ENCODE results near the gene MAPK8IP3. TPM values are rescaled to one million over a fixed set of nuclear protein-coding genes. Genes with fewer than 3 reads are reported as not detected.

MAPK8IP3 gene
- total RNA-seq, 1 donor from 2014 or later = 77.3 TPM

- Histone ChIP-seq H3K36me3 (peaks cover 93% of the 10 kb centered on the region), H3K9me3 (no peaks in the 10 kb centered on the region), H3K4me1 (no peaks in the 10 kb centered on the region), H3K27me3 (no peaks in the 10 kb centered on the region), H3K4me3 (no peak overlapping the region), H3K27ac (no peak overlapping the region)
- TF ChIP-seq CTCF (IDR thresholded peaks at IDR 0.05) = no peak
- intact Hi-C loops (cut with DNase I) = no loop called here
- DNase-seq (no peak), ATAC-seq (no peak)
Measured at GRCh38 chr16:1662543-1662942, 43.5 kb upstream of the MAPK8IP3 start.

GRCh38 chr16:1665829-1666228 is 40.2 kb upstream of the MAPK8IP3 start:
- intact Hi-C loops (cut with DNase I) = no loop called here
- H3K9me3 ChIP-seq = no peaks in the 10 kb centered on the region
- DNase-seq (no peak), ATAC-seq (no peak)
- TF ChIP-seq CTCF (IDR thresholded peaks at IDR 0.05) = no peak
- H3K4me1 ChIP-seq = no peaks in the 10 kb centered on the region
- H3K4me3 ChIP-seq = no peak overlapping the region
- peaks cover 92% of the 10 kb centered on the region for H3K36me3 ChIP-seq
- no peak overlapping the region for H3K27ac ChIP-seq
- no peaks in the 10 kb centered on the region for H3K27me3 ChIP-seq

GRCh38 chr16:1666316-1666715 is 39.7 kb upstream of the MAPK8IP3 start:
- H3K27me3 ChIP-seq = no peaks in the 10 kb centered on the region
- H3K36me3 ChIP-seq = peaks cover 95% of the 10 kb centered on the region
- ATAC-seq = no peak
- no peak for TF ChIP-seq CTCF (IDR thresholded peaks at IDR 0.05)
- no peaks in the 10 kb centered on the region for H3K4me1 ChIP-seq
- intact Hi-C loops (cut with DNase I) = no loop called here
- H3K9me3 ChIP-seq = no peaks in the 10 kb centered on the region
- no peak overlapping the region for H3K4me3 ChIP-seq
- no peak for DNase-seq
- no peak overlapping the region for H3K27ac ChIP-seq

- H3K27me3 ChIP-seq = no peaks in the 10 kb centered on the region
- no peak for TF ChIP-seq CTCF (IDR thresholded peaks at IDR 0.05)
- H3K4me3 ChIP-seq = no peak overlapping the region
- ATAC-seq = no peak
- no peak overlapping the region for H3K27ac ChIP-seq
- DNase-seq = no peak
- H3K4me1 ChIP-seq = no peaks in the 10 kb centered on the region
- intact Hi-C loops (cut with DNase I) = no loop called here
- peaks cover 96% of the 10 kb centered on the region for H3K36me3 ChIP-seq
- H3K9me3 ChIP-seq = no peaks in the 10 kb centered on the region
Measured at GRCh38 chr16:1667271-1667670, 38.7 kb upstream of the MAPK8IP3 start.

- no peaks in the 10 kb centered on the region for H3K9me3 ChIP-seq
- H3K4me1 ChIP-seq = no peaks in the 10 kb centered on the region
- intact Hi-C loops (cut with DNase I) = no loop called here
- DNase-seq = no peak
- H3K27me3 ChIP-seq = no peaks in the 10 kb centered on the region
- H3K27ac ChIP-seq = no peak overlapping the region
- no peak overlapping the region for H3K4me3 ChIP-seq
- TF ChIP-seq CTCF (IDR thresholded peaks at IDR 0.05) = no peak
- H3K36me3 ChIP-seq = peaks cover 96% of the 10 kb centered on the region
- ATAC-seq = no peak
Measured at GRCh38 chr16:1667916-1668315, 38.1 kb upstream of the MAPK8IP3 start.

GRCh38 chr16:1668612-1669319 is 37.2 kb upstream of the MAPK8IP3 start:
- Histone ChIP-seq H3K4me1 (no peaks in the 10 kb centered on the region), H3K4me3 (no peak overlapping the region), H3K36me3 (peaks cover 92% of the 10 kb centered on the region), H3K27me3 (no peaks in the 10 kb centered on the region), H3K9me3 (no peaks in the 10 kb centered on the region), H3K27ac (no peak overlapping the region)
- TF ChIP-seq CTCF (IDR thresholded peaks at IDR 0.05) = no peak
- ATAC-seq (no peak), DNase-seq (no peak)
- intact Hi-C loops (cut with DNase I) = no loop called here

Measured in upper lobe of right lung (tissue), 1 donor.